ENCODE data around the gene RCBTB2. TPM values are rescaled to one million over a fixed set of nuclear protein-coding genes. Genes with fewer than 3 reads are reported as not detected.
A peak's percentile ranks its signal among the peaks of the same experiment; 100 is the strongest.

Gene RCBTB2
- polyA plus RNA-seq, 3 donors, result 55.5 to 100 (median 64.4) TPM

- H3K9me3 ChIP-seq (replicated peaks in 1 of 2; ENCODE audit: control insufficient read depth in 1 of 2, insufficient read depth in 1 of 2, low read length in 2 of 2), result no peaks in the 10 kb centered on the region
- intact Hi-C loops (cut with micrococcal nuclease), result loop anchor here in 1 of 2 donors (10.0 kb wide), 1 partner anchor 54 kb away; no protein-coding TSS in a partner anchor
- Mint-ChIP-seq H3K4me3 (no peak overlapping the region), H3K27ac (peak overlapping the region in 2 of 7 donors; percentile 38 to 56), H3K9me3 (peaks cover 0 to 2% (median 0%) of the 10 kb centered on the region in 7 donors), H3K4me1 (peaks cover 39% of the 10 kb centered on the region), H3K36me3 (peaks cover 84 to 85% of the 10 kb centered on the region in 2 donors), H3K27me3 (ENCODE audit: low read depth in 3 of 3) (peaks cover 0 to 3% (median 1%) of the 10 kb centered on the region in 3 donors)
- H3K79me2 ChIP-seq (ENCODE audit: insufficient read depth, low read length), result no peaks in the 10 kb centered on the region
- WGBS (ENCODE audit: insufficient coverage), result no CpG with 5 or more reads among the region's 5 CpGs
- no peaks in the 10 kb centered on the region for H4K20me1 ChIP-seq (ENCODE audit: insufficient read depth, low read length)
- H3K4me1 ChIP-seq (ENCODE audit: control insufficient read depth in 1 of 2, insufficient read depth in 2 of 2, low read length in 2 of 2), result peaks cover 28 to 30% of the 10 kb centered on the region in 2 donors
- peak overlapping the region in 1 of 2 donors; percentile 7 for H3K27ac ChIP-seq (ENCODE audit: low read depth in 1 of 2, low read length in 2 of 2)
- TF ChIP-seq CTCF (IDR thresholded peaks at IDR 0.05), result no peak
- no peak overlapping the region for H3K9ac ChIP-seq (ENCODE audit: insufficient read depth, low read length, poor library complexity, severe bottlenecking)
- H3K4me2 ChIP-seq (replicated peaks; ENCODE audit: extremely low read depth, low read length, poor library complexity, severe bottlenecking), result no peak overlapping the region
- no peak overlapping the region for H2AFZ ChIP-seq (ENCODE audit: insufficient read depth, low read depth, low read length, poor library complexity, severe bottlenecking)
- no peak overlapping the region for H3K4me3 ChIP-seq (replicated peaks in 1 of 3; ENCODE audit: low read depth in 2 of 3, low read length in 3 of 3)
- no peaks in the 10 kb centered on the region for H3K27me3 ChIP-seq (ENCODE audit: control insufficient read depth in 2 of 2, insufficient read depth in 2 of 2, low read length in 2 of 2)
- H3K36me3 ChIP-seq (replicated peaks in 1 of 2; ENCODE audit: control insufficient read depth in 1 of 2, insufficient read depth in 2 of 2, low read length in 2 of 2), result peaks cover 57 to 84% of the 10 kb centered on the region in 2 donors
- no peak for DNase-seq
Measured at GRCh38 chr13:48510698-48511097, 22.2 kb downstream of the RCBTB2 start.

- TF ChIP-seq CTCF (IDR thresholded peaks at IDR 0.05), result no peak
- intact Hi-C loops (cut with micrococcal nuclease), result loop anchor here (10.0 kb wide), 3 partner anchors 63 to 257 kb away; no protein-coding TSS in a partner anchor
- Histone ChIP-seq H3K9ac (ENCODE audit: insufficient read depth, low read length, poor library complexity, severe bottlenecking) (no peak overlapping the region), H3K27ac (ENCODE audit: low read depth in 1 of 2, low read length in 2 of 2) (peak overlapping the region in 1 of 2 donors; percentile 93), H3K4me3 (replicated peaks in 1 of 3; ENCODE audit: low read depth in 2 of 3, low read length in 3 of 3) (no peak overlapping the region), H3K36me3 (replicated peaks in 1 of 2; ENCODE audit: control insufficient read depth in 1 of 2, insufficient read depth in 2 of 2, low read length in 2 of 2) (peaks cover 35 to 70% of the 10 kb centered on the region in 2 donors), H3K9me3 (replicated peaks in 1 of 2; ENCODE audit: control insufficient read depth in 1 of 2, insufficient read depth in 1 of 2, low read length in 2 of 2) (no peaks in the 10 kb centered on the region), H4K20me1 (ENCODE audit: insufficient read depth, low read length) (no peaks in the 10 kb centered on the region), H3K4me2 (replicated peaks; ENCODE audit: extremely low read depth, low read length, poor library complexity, severe bottlenecking) (no peak overlapping the region), H3K27me3 (ENCODE audit: control insufficient read depth in 2 of 2, insufficient read depth in 2 of 2, low read length in 2 of 2) (no peaks in the 10 kb centered on the region), H3K79me2 (ENCODE audit: insufficient read depth, low read length) (peaks cover 1% of the 10 kb centered on the region), H2AFZ (ENCODE audit: insufficient read depth, low read depth, low read length, poor library complexity, severe bottlenecking) (no peak overlapping the region), H3K4me1 (ENCODE audit: control insufficient read depth in 1 of 2, insufficient read depth in 2 of 2, low read length in 2 of 2) (peaks cover 46 to 57% of the 10 kb centered on the region in 2 donors)
- peak overlapping the region in 1 of 7 donors; percentile 25 for H3K27ac Mint-ChIP-seq
- no peak overlapping the region for H3K4me3 Mint-ChIP-seq
- peaks cover 64% of the 10 kb centered on the region for H3K4me1 Mint-ChIP-seq
- peak in 1 of 3 donors; percentile 25 for DNase-seq
- WGBS (ENCODE audit: insufficient coverage), result 100% methylated on average over 1 of the region's 6 CpGs
- H3K27me3 Mint-ChIP-seq (ENCODE audit: low read depth in 3 of 3), result peaks cover 0 to 3% (median 1%) of the 10 kb centered on the region in 3 donors
- peaks cover 69 to 82% of the 10 kb centered on the region in 2 donors for H3K36me3 Mint-ChIP-seq
- peaks cover 0 to 2% (median 0%) of the 10 kb centered on the region in 7 donors for H3K9me3 Mint-ChIP-seq
Measured at GRCh38 chr13:48508011-48508410, 24.9 kb downstream of the RCBTB2 start.
